A549 (cell line): ENCODE measurements around the gene SHROOM1. TPM values are rescaled to one million over a fixed set of nuclear protein-coding genes. Genes with fewer than 3 reads are reported as not detected.

ENCODE experiments used
- ATAC-seq, 2 experiments: fragments of 200-7000 bp in 1 of 2; fragments of >200 bp in 1 of 2; cut with Nextera tagmentation in 1 of 2; cut with Tn5 transposase in 1 of 2; 3 replicates each; pipeline versions ENCODE4 v1.8.0 to v1.9.1; 2018 to 2020; ENCODE audit warnings: mild to moderate bottlenecking in 1 of 2, moderate library complexity in 1 of 2
- CTCF ChIA-PET: fragments of 300-600 bp; sonication (Branson Sonifier 250); formaldehyde crosslinking; extraction: SDS; loops from one replicate; lab custom pipeline; 2021; ENCODE audit warnings: antibody characterized with exemption, inconsistent platforms; lab: Yijun Ruan, JAX
- POLR2A ChIA-PET: fragments of 350-600 bp; formaldehyde crosslinking; extraction: SDS; loops from one replicate; lab custom pipeline; 2021; ENCODE audit warnings: antibody characterized with exemption, inconsistent platforms; lab: Yijun Ruan, JAX
- DNase-seq, 2 experiments: peaks; one replicate each; pipeline versions ENCODE4 v3.0.0 to v3.0.0-alpha.2; 2011 to 2016; ENCODE audit warnings: low read depth in 1 of 2, low spot score in 1 of 2
- FAIRE-seq: peaks from 2 replicates; lab custom pipeline; 2011; peaks lifted over from hg19 to GRCh38; lab: Jason Lieb, UNC
- H3K27ac ChIP-seq, 2 experiments: fragments of >200 bp; sonication (Bioruptor Twin); formaldehyde crosslinking; 3 replicates each; pipeline ENCODE4 v1.5.1; 2016 to 2017
- H3K4me1 ChIP-seq: fragments of >200 bp; sonication (Bioruptor Twin); formaldehyde crosslinking; 3 replicates; pipeline ENCODE4 v1.6.1; 2016
- H3K4me2 ChIP-seq: fragments of >200 bp; sonication (Bioruptor Twin); formaldehyde crosslinking; 3 replicates; pipeline ENCODE4 v1.6.1; 2016
- H3K4me3 ChIP-seq: fragments of >200 bp; sonication (Bioruptor Twin); formaldehyde crosslinking; 3 replicates; pipeline ENCODE4 v1.5.1; 2016
- H3K9me3 ChIP-seq: fragments of >200 bp; sonication (Bioruptor Twin); formaldehyde crosslinking; 3 replicates; pipeline ENCODE4 v1.6.1; 2016
- ATOH8 ChIP-seq: fragments of 250-450 bp; sonication (Bioruptor Pico); IDR thresholded peaks from 2 replicates; pipeline ENCODE4 v1.5.0; 2020; ENCODE audit warnings: low read depth, mild to moderate bottlenecking, moderate library complexity
- BCL3 ChIP-seq: fragments of >200 bp; sonication (Bioruptor Twin); formaldehyde crosslinking; IDR thresholded peaks from 3 replicates; pipeline ENCODE4 v1.6.1; 2016
- CBX2 ChIP-seq: fragments of 200-600 bp; sonication (generic); IDR thresholded peaks from 2 replicates; pipeline ENCODE4 v1.6.1; 2016; ENCODE audit warnings: low read depth, mild to moderate bottlenecking, borderline replicate concordance
- CEBPB ChIP-seq, 2 experiments: fragments of >200 bp in 1 of 2; sonication (Bioruptor Twin) in 1 of 2; formaldehyde crosslinking in 1 of 2; IDR thresholded peaks; 2 replicates each; pipeline ENCODE4 v1.6.1; 2012 to 2016
- CHD2 ChIP-seq: fragments of 150-350 bp; IDR thresholded peaks from 2 replicates; pipeline ENCODE4 v1.6.1; 2014; ENCODE audit warnings: low read length; ENCODE audit not compliant: partially characterized antibody
- CHD4 ChIP-seq: fragments of 200-600 bp; sonication (generic); IDR thresholded peaks from 2 replicates; pipeline ENCODE4 v1.6.1; 2016; ENCODE audit warnings: antibody characterized with exemption, mild to moderate bottlenecking, borderline replicate concordance
- E2F6 ChIP-seq: IDR thresholded peaks from 2 replicates; pipeline ENCODE4 v1.6.1; 2012; ENCODE audit warnings: low read depth, borderline replicate concordance
- ELK1 ChIP-seq: fragments of 150-350 bp; IDR thresholded peaks from 2 replicates; pipeline ENCODE4 v1.6.1; 2014; ENCODE audit warnings: low read depth, mild to moderate bottlenecking, low read length
- EP300 ChIP-seq, 2 experiments: fragments of >200 bp; sonication (Bioruptor Twin); formaldehyde crosslinking; IDR thresholded peaks; 2 replicates in 1 of 2; 3 replicates in 1 of 2; pipeline ENCODE4 v1.6.1; 2016 to 2017
- FOSB ChIP-seq: fragments of 250-450 bp; sonication (Bioruptor Pico); IDR thresholded peaks from 2 replicates; pipeline ENCODE4 v1.5.0; 2020; ENCODE audit warnings: mild to moderate bottlenecking, moderate library complexity
- FOXS1 ChIP-seq: fragments of 250-450 bp; sonication (Bioruptor Pico); IDR thresholded peaks from 2 replicates; pipeline ENCODE4 v1.5.0; 2020; ENCODE audit warnings: mild to moderate bottlenecking, moderate library complexity
- GATA3 ChIP-seq: IDR thresholded peaks from 2 replicates; pipeline ENCODE4 v1.6.1; 2012; ENCODE audit warnings: borderline replicate concordance
- HEYL ChIP-seq: fragments of 250-450 bp; sonication (Bioruptor Pico); IDR thresholded peaks from 2 replicates; pipeline ENCODE4 v1.8.0; 2021; ENCODE audit warnings: mild to moderate bottlenecking, moderate library complexity
- HOXB13 ChIP-seq: fragments of 250-450 bp; sonication (Bioruptor Pico); IDR thresholded peaks from 2 replicates; pipeline ENCODE4 v1.5.0; 2020; ENCODE audit warnings: low read depth, mild to moderate bottlenecking, moderate library complexity
- HOXB5 ChIP-seq: fragments of 250-450 bp; sonication (Bioruptor Pico); IDR thresholded peaks from 2 replicates; pipeline ENCODE4 v1.5.0; 2020; ENCODE audit warnings: mild to moderate bottlenecking, moderate library complexity
- MAFK ChIP-seq: fragments of 450-650 bp; IDR thresholded peaks from 2 replicates; pipeline ENCODE4 v1.6.1; 2014; ENCODE audit not compliant: partially characterized antibody
- MAX ChIP-seq: IDR thresholded peaks from 2 replicates; pipeline ENCODE4 v1.6.1; 2012
- MYC ChIP-seq: IDR thresholded peaks from 2 replicates; pipeline ENCODE4 v1.6.1; 2012; ENCODE audit warnings: mild to moderate bottlenecking, inconsistent platforms, low read length, improper control_type of control experiment, borderline replicate concordance
- NPAS2 ChIP-seq: fragments of 250-450 bp; sonication (Bioruptor Pico); IDR thresholded peaks from 2 replicates; pipeline ENCODE4 v1.8.0; 2022; ENCODE audit warnings: mild to moderate bottlenecking, moderate library complexity, borderline replicate concordance
- POLR2AphosphoS2 ChIP-seq: conservative IDR thresholded peaks from 2 replicates; pipeline ENCODE4 v1.6.1; 2012; ENCODE audit warnings: low read length, improper control_type of control experiment, inconsistent platforms
- RFX5 ChIP-seq: fragments of 450-650 bp; IDR thresholded peaks from 2 replicates; pipeline ENCODE4 v1.7.1; 2014; ENCODE audit warnings: antibody characterized with exemption, mild to moderate bottlenecking, moderate library complexity
- SMC3 ChIP-seq: fragments of >200 bp; sonication (Bioruptor Twin); formaldehyde crosslinking; IDR thresholded peaks from 3 replicates; pipeline ENCODE4 v1.6.1; 2018; ENCODE audit warnings: inconsistent platforms
- TFCP2L1 ChIP-seq: fragments of 250-450 bp; sonication (Bioruptor Pico); IDR thresholded peaks from 2 replicates; pipeline ENCODE4 v1.5.0; 2021; ENCODE audit warnings: mild to moderate bottlenecking
- ZNF302 ChIP-seq: fragments of 250-450 bp; sonication (Bioruptor Pico); IDR thresholded peaks from 2 replicates; pipeline ENCODE4 v1.9.0; 2021; ENCODE audit warnings: inconsistent platforms, mild to moderate bottlenecking, moderate library complexity
- WGBS: methylation state at CpG from one replicate; pipeline ENCODE4 v1.1.6; 2017; ENCODE audit errors: missing lambda C conversion rate; 5-methylcytosine and 5-hydroxymethylcytosine counted together
- polyA plus RNA-seq, 4 experiments: library from polyadenylated mRNA; depleted of rRNA in 3 of 4; stranded (reverse); fragments of >200 nt; fragmentation: RNase III in 1 of 4; extraction: RNeasy Plus Mini Kit Qiagen cat#74134 plus additional on column Dnase treatment in 1 of 4; gene quantifications; 2 replicates in 3 of 4; 3 replicates in 1 of 4; pipeline ENCODE4 v1.2.3, GENCODE V29; 2011 to 2017

SHROOM1 gene
- polyA plus RNA-seq, 2 of the 4 experiments (the other 2 are of a cell fraction), result 4.5 to 5.4 TPM

GRCh38 chr5:132814503-132815294 lies 15.7 kb downstream of the SHROOM1 start (continued):
- no peak for TF ChIP-seq CHD2
- TF ChIP-seq CBX2, result no peak
- TF ChIP-seq, all 56 proteins: peak for 0

GRCh38 chr5:132813599-132814502 lies 16.6 kb downstream of the SHROOM1 start:
- ChIA-PET POLR2A (no interaction called here), CTCF (interaction anchor here (0.7 to 1.6 kb wide), 11 partner anchors 8 to 287 kb away, joined by 3 to 6 read pairs (median 4); partner anchors contain the start of genes CCNI2 and SHROOM1)
- no peaks in the 10 kb centered on the region for H3K9me3 ChIP-seq
- peak overlapping the region; percentile 98 for H3K4me2 ChIP-seq
- WGBS, result 66% methylated on average over 20 of the region's 110 CpGs
- no peak for TF ChIP-seq FOSB (CRISPR knock-in tag)
- TF ChIP-seq NPAS2 (CRISPR knock-in tag), result no peak
- peak; percentile 64; the same call in 1 of the 2 replicates for TF ChIP-seq E2F6
- TF ChIP-seq BCL3, result no peak
- TF ChIP-seq HOXB13, result no peak
- no peak for TF ChIP-seq ATOH8 (CRISPR knock-in tag)
- peak; percentile 41; the same call in 1 of the 2 replicates for TF ChIP-seq MAX
- H3K27ac ChIP-seq, result peak overlapping the region; percentile 38 to 79; a peak in 5 of 6 replicates
- DNase-seq, result peak; percentile 34 to 62
- no peaks in the 10 kb centered on the region for H3K4me1 ChIP-seq
- peak overlapping the region; percentile 70 for H3K4me3 ChIP-seq
- no peak for FAIRE-seq
- ATAC-seq, result peak; percentile 84 to 85

- WGBS, result 11% methylated on average over 24 of the region's 68 CpGs
- Histone ChIP-seq H3K9me3 (no peaks in the 10 kb centered on the region), H3K4me2 (peak within 1 kb of the TSS; percentile 98), H3K4me3 (peak within 1 kb of the TSS; percentile 70), H3K27ac (peak within 1 kb of the TSS; percentile 38 to 79; a peak in 5 of 6 replicates), H3K4me1 (no peaks in the 10 kb centered on the region)
- CTCF ChIA-PET, result interaction anchor here (0.6 to 1.4 kb wide), 9 partner anchors 9 to 73 kb away, joined by 3 to 4 read pairs (median 3); partner anchors contain the start of gene SHROOM1
- DNase-seq (peak in 1 of 2 experiments; percentile 41), ATAC-seq (peak in 1 of 2 experiments; percentile 35; a peak in 4 of 6 replicates), FAIRE-seq (no peak)
- POLR2A ChIA-PET, result interaction anchor here (0.6 kb wide), 1 partner anchor 26 kb away, joined by 3 read pairs; no protein-coding TSS in a partner anchor
- no peak for TF ChIP-seq TFCP2L1 (CRISPR knock-in tag)
- no peak for TF ChIP-seq CHD2
- no peak for TF ChIP-seq HEYL (CRISPR knock-in tag)
- TF ChIP-seq HOXB5 (CRISPR knock-in tag), result no peak
- TF ChIP-seq CEBPB (IDR thresholded peaks at IDR 0.05), result no peak
- TF ChIP-seq CHD4, result no peak
- TF ChIP-seq POLR2AphosphoS2, result no peak
- TF ChIP-seq RFX5, result no peak
- no peak for TF ChIP-seq ELK1
- no peak for TF ChIP-seq MYC
- no peak for TF ChIP-seq FOXS1 (CRISPR knock-in tag)
- TF ChIP-seq EP300 (IDR thresholded peaks at IDR 0.05), result no peak
- no peak for TF ChIP-seq MAFK
- no peak for TF ChIP-seq SMC3
- TF ChIP-seq GATA3, result no peak
- TF ChIP-seq ZNF302 (CRISPR knock-in tag), result no peak
Observed at GRCh38 chr5:132812781-132813598, 17.5 kb downstream of the SHROOM1 start, which contains the start of gene SOWAHA. Gene SOWAHA, plus strand, starts transcription at chr5:132813302. Its CDS starts 320 bp downstream, at chr5:132813622.
